SHP77 treated with DMSO at 0.1 percent for 48 hours (cell line): ENCODE data around the gene RNF213.

Experiments used
- DNase-seq: peaks from one replicate; lab custom pipeline; 2025; lab: John Stamatoyannopoulos, UW

The RNF213 gene

GRCh38 chr17:80260791-80261158 lies at the start of gene RNF213:
RNF213 (plus strand) TSS chr17:80260852; CDS start chr17:80263682, 2,830 bp downstream.
- DNase-seq = no peak

GRCh38 chr17:80212109-80212508 lies 48.5 kb upstream of the RNF213 start:
- no peak for DNase-seq

- DNase-seq = no peak
Measured at GRCh38 chr17:80212511-80212910, 48.1 kb upstream of the RNF213 start.

GRCh38 chr17:80212962-80213642 lies 47.5 kb upstream of the RNF213 start:
- no peak for DNase-seq

- DNase-seq = no peak
Measured at GRCh38 chr17:80213643-80213975, 47.0 kb upstream of the RNF213 start.

GRCh38 chr17:80214012-80214877 lies 46.4 kb upstream of the RNF213 start:
- no peak for DNase-seq

GRCh38 chr17:80214878-80215210 lies 45.8 kb upstream of the RNF213 start:
- DNase-seq = no peak

- no peak for DNase-seq
Measured at GRCh38 chr17:80216473-80217456, 43.9 kb upstream of the RNF213 start.

- DNase-seq = no peak
Measured at GRCh38 chr17:80217703-80218362, 42.8 kb upstream of the RNF213 start.

- DNase-seq = no peak
Measured at GRCh38 chr17:80218391-80218790, 42.3 kb upstream of the RNF213 start.

- DNase-seq = peak; percentile 4
Measured at GRCh38 chr17:80219013-80219762, 41.5 kb upstream of the RNF213 start.

- DNase-seq = no peak
Measured at GRCh38 chr17:80219763-80220053, 40.9 kb upstream of the RNF213 start.

- peak; percentile 37 for DNase-seq
Measured at GRCh38 chr17:80220054-80220735, 40.5 kb upstream of the RNF213 start, which contains the start of the genes SGSH and SLC26A11. SGSH (minus strand) TSS chr17:80220333; CDS start chr17:80220313, 20 bp downstream. SLC26A11 (plus strand) TSS chr17:80220427; CDS start chr17:80221561, 1,134 bp downstream.

- no peak for DNase-seq
Measured at GRCh38 chr17:80220736-80221215, 39.9 kb upstream of the RNF213 start.

GRCh38 chr17:80221351-80222105 lies 39.1 kb upstream of the RNF213 start:
- DNase-seq = no peak

- DNase-seq = no peak
Measured at GRCh38 chr17:80222376-80223141, 38.1 kb upstream of the RNF213 start.

GRCh38 chr17:80223142-80223815 lies 37.4 kb upstream of the RNF213 start:
- DNase-seq = no peak

- no peak for DNase-seq
Measured at GRCh38 chr17:80223838-80224497, 36.7 kb upstream of the RNF213 start.
